ENCODE data around the gene TRMT44.

- TF ChIP-seq CTCF (IDR thresholded peaks at IDR 0.05; ENCODE audit: borderline replicate concordance, extremely low read depth, low read length, poor library complexity, severe bottlenecking) (no peak), EZH2 (IDR thresholded peaks at IDR 0.05; ENCODE audit: borderline replicate concordance, low read depth, low read length, severe bottlenecking) (no peak)
Observed at GRCh38 chr4:8493484-8493883, 52.9 kb downstream of the TRMT44 start.
